GM12872 (cell line): ENCODE data around the gene SNX9.

Experiments used
- CTCF ChIP-seq: IDR thresholded peaks from 3 replicates; pipeline ENCODE4 v1.5.1; 2011; ENCODE audit warnings: low read depth, mild to moderate bottlenecking, low read length, moderate library complexity; ENCODE audit not compliant: insufficient read depth

The SNX9 gene

GRCh38 chr6:157985378-157986155 is 162.5 kb downstream of the SNX9 start:
- no peak for TF ChIP-seq CTCF

GRCh38 chr6:157987788-157988699 is 165.0 kb downstream of the SNX9 start:
- TF ChIP-seq CTCF, result no peak

GRCh38 chr6:157988700-157989063 is 165.6 kb downstream of the SNX9 start:
- TF ChIP-seq CTCF, result no peak

- TF ChIP-seq CTCF, result no peak
Observed at GRCh38 chr6:157989541-157990289, 166.7 kb downstream of the SNX9 start.

GRCh38 chr6:157990321-157991066 is 167.4 kb downstream of the SNX9 start:
- no peak for TF ChIP-seq CTCF

- TF ChIP-seq CTCF, result no peak
Observed at GRCh38 chr6:157991067-157991432, 168.0 kb downstream of the SNX9 start.
